Adrenal gland (tissue), 12 donors: ENCODE data around the gene ZRANB3. TPM values are rescaled to one million over a fixed set of nuclear protein-coding genes. Genes with fewer than 3 reads are reported as not detected.

Experiments used
- DNase-seq, 7 donors: peaks; one replicate each; pipeline ENCODE4 v3.0.0-alpha.2; 2019 to 2020
- H3K27ac ChIP-seq, 5 donors: fragments of 200-600 bp; sonication (generic) in 4 of 5; 1 replicate in 3 of 5; 2 replicates in 2 of 5; pipeline versions ENCODE4 v1.5.1 to v1.8.0; 2016 to 2020; ENCODE audit warnings: mild to moderate bottlenecking in 1 of 5
- H3K27me3 ChIP-seq: fragments of 200-600 bp; 2 replicates; pipeline ENCODE4 v1.8.0; 2021
- H3K36me3 ChIP-seq, 2 donors: fragments of 200-600 bp; replicated peaks in 1 of 2; 1 replicate in 1 of 2; 2 replicates in 1 of 2; pipeline versions ENCODE4 v1.5.1 to v1.8.0; 2018 to 2022
- H3K4me1 ChIP-seq, 2 donors: fragments of 200-600 bp; replicated peaks in 1 of 2; 1 replicate in 1 of 2; 2 replicates in 1 of 2; pipeline versions ENCODE4 v1.5.1 to v1.8.0; 2018 to 2021
- H3K4me3 ChIP-seq, 4 donors: fragments of 200-600 bp; sonication (generic) in 3 of 4; one replicate each; pipeline ENCODE4 v1.5.1; 2016 to 2018
- H3K9me3 ChIP-seq, 3 donors: fragments of 200-600 bp; sonication (generic) in 1 of 3; replicated peaks in 1 of 3; 1 replicate in 2 of 3; 2 replicates in 1 of 3; pipeline versions ENCODE4 v1.5.1 to v1.8.0; 2016 to 2021
- POLR2A ChIP-seq, 2 donors: fragments of 450-650 bp; IDR thresholded peaks; one replicate each; pipeline ENCODE4 v1.6.1; 2017; ENCODE audit warnings: antibody characterized with exemption in 2 of 2, mild to moderate bottlenecking in 2 of 2, moderate library complexity in 1 of 2
- whole genome bisulfite sequencing, 4 donors: extraction: QIAGEN DNeasy Blood & Tissue Kit in 2 of 4; methylation state at CpG; one replicate each; pipeline versions ENCODE4 v1.1.5 to v1.1.7; 2013 to 2017; 5-methylcytosine and 5-hydroxymethylcytosine counted together
- intact Hi-C, 2 donors: fragments of 100-400 bp; cut with DNase I; formaldehyde crosslinking; loops; one replicate each; pipeline versions ENCODE4 v1.14.1 to v1.15.0; 2022 to 2023
- polyA plus RNA-seq, 3 donors: library from polyadenylated mRNA; stranded (reverse); fragments of 200-250 nt in 2 of 3; fragments of 350-450 nt in 1 of 3; fragmentation: Illumina TruSeq in 1 of 3; extraction: RNeasy Lipid Tissue Mini Kit (QIAGEN cat#74804) in 1 of 3; gene quantifications; one replicate each; pipeline ENCODE4 v1.2.3, GENCODE V29; 2013 to 2014
- total RNA-seq, 9 donors: library from RNA; depleted of rRNA in 4 of 9; stranded (reverse); fragments of >200 nt in 4 of 9; fragments of 120-200 nt in 1 of 9; fragmentation: NEBNext Ultra II Directional in 1 of 9; extraction: Animal tissue kit (Norgen Biotek cat#: 25700) in 1 of 9; gene quantifications; one replicate each; pipeline versions ENCODE4 v1.1.0 to v1.2.4, GENCODE V29; 2013 to 2023
- TF ChIP-seq, protein P1 (sequence below), 6 experiments: fragments of 450-650 bp in 4 of 6; fragments of 200-600 bp in 2 of 6; sonication (generic) in 1 of 6; IDR thresholded peaks; 1 replicate in 5 of 6; 2 replicates in 1 of 6; pipeline versions ENCODE4 v1.5.1 to v1.8.0; 2016 to 2021; ENCODE audit warnings: antibody characterized with exemption in 6 of 6, mild to moderate bottlenecking in 2 of 6, moderate library complexity in 1 of 6
- donor health status: healthy with polysubstance abuse.
- donor health status: Bipolar disorder and iron deficiency.
- donor health status: DM: yes; HTN: yes; CAD: no.
- donor health status: DM: no; HTN: no; CAD: no.
- donor health status: DM: no; HTN: no; CAD: no.
- donor health status: DM: yes; HTN: yes; CAD: no.

ZRANB3 gene
- total and polyA plus RNA-seq, 12 donors: 1.0 to 16.8 (median 9.0) TPM

- no peaks in the 10 kb centered on the region for H3K36me3 ChIP-seq
- H3K4me1 ChIP-seq: no peaks in the 10 kb centered on the region
- 87 to 96% (median 91%) methylated on average over 3 of the region's 3 CpGs for WGBS, 4 donors
- TF ChIP-seq, protein P1, sequence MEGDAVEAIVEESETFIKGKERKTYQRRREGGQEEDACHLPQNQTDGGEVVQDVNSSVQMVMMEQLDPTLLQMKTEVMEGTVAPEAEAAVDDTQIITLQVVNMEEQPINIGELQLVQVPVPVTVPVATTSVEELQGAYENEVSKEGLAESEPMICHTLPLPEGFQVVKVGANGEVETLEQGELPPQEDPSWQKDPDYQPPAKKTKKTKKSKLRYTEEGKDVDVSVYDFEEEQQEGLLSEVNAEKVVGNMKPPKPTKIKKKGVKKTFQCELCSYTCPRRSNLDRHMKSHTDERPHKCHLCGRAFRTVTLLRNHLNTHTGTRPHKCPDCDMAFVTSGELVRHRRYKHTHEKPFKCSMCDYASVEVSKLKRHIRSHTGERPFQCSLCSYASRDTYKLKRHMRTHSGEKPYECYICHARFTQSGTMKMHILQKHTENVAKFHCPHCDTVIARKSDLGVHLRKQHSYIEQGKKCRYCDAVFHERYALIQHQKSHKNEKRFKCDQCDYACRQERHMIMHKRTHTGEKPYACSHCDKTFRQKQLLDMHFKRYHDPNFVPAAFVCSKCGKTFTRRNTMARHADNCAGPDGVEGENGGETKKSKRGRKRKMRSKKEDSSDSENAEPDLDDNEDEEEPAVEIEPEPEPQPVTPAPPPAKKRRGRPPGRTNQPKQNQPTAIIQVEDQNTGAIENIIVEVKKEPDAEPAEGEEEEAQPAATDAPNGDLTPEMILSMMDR (IDR thresholded peaks at IDR 0.05): no peak
- no peak for TF ChIP-seq POLR2A (IDR thresholded peaks at IDR 0.05)
- no peak overlapping the region for H3K4me3 ChIP-seq
- no peak overlapping the region for H3K27ac ChIP-seq
- no peaks in the 10 kb centered on the region for H3K9me3 ChIP-seq
- H3K27me3 ChIP-seq: no peaks in the 10 kb centered on the region
- DNase-seq: no peak
- intact Hi-C loops: no loop called here
Observed at GRCh38 chr2:135198481-135198880, 332.5 kb downstream of the ZRANB3 start.

GRCh38 chr2:135190799-135191198 is 340.2 kb downstream of the ZRANB3 start:
- no peaks in the 10 kb centered on the region for H3K4me1 ChIP-seq
- no peak overlapping the region for H3K27ac ChIP-seq
- no peak overlapping the region for H3K4me3 ChIP-seq
- intact Hi-C loops: no loop called here
- no peaks in the 10 kb centered on the region for H3K27me3 ChIP-seq
- H3K36me3 ChIP-seq: no peaks in the 10 kb centered on the region
- no peak for TF ChIP-seq POLR2A (IDR thresholded peaks at IDR 0.05)
- TF ChIP-seq, protein P1 (IDR thresholded peaks at IDR 0.05): no peak
- DNase-seq: no peak
- peaks cover 0 to 4% (median 0%) of the 10 kb centered on the region in 3 donors for H3K9me3 ChIP-seq

- DNase-seq: no peak
- no peaks in the 10 kb centered on the region for H3K27me3 ChIP-seq
- H3K9me3 ChIP-seq: peaks cover 0 to 4% (median 0%) of the 10 kb centered on the region in 3 donors
- intact Hi-C loops: no loop called here
- no peak overlapping the region for H3K4me3 ChIP-seq
- no peak for TF ChIP-seq POLR2A (IDR thresholded peaks at IDR 0.05)
- TF ChIP-seq, protein P1 (IDR thresholded peaks at IDR 0.05): no peak
- H3K27ac ChIP-seq: no peak overlapping the region
- no peaks in the 10 kb centered on the region for H3K36me3 ChIP-seq
- no peaks in the 10 kb centered on the region for H3K4me1 ChIP-seq
- WGBS, 4 donors: 97 to 100% (median 100%) methylated on average over 1 of the region's 1 CpG
Observed at GRCh38 chr2:135189148-135189547, 341.9 kb downstream of the ZRANB3 start.

DNA sequence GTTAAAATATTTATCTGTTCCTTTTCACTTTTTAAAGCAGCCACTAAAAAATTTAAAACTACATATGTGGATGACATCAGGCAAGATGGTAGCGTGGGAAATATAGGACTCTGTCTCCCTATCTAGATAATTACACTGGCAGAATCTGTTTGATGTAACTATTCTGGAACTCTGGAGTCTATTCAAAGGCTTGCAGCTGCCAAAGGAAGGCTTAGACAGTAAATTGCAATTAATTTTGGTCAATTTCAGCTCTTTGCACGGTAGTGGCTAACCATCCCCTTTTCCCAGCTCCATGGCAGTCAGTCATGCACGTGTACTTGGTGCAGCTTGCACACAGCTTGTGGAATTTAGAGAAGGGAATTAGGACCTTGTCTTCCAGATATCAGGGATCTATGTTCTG is 343.7 kb downstream of the ZRANB3 start:
- no peak for DNase-seq
- WGBS, 4 donors: 86 to 93% (median 90%) methylated on average over 3 of the region's 3 CpGs
- intact Hi-C loops: no loop called here
- Histone ChIP-seq H3K4me1 (no peaks in the 10 kb centered on the region), H3K9me3 (peaks cover 0 to 4% (median 0%) of the 10 kb centered on the region in 3 donors), H3K36me3 (no peaks in the 10 kb centered on the region), H3K4me3 (no peak overlapping the region), H3K27me3 (no peaks in the 10 kb centered on the region), H3K27ac (no peak overlapping the region)
- TF ChIP-seq, protein P1 (IDR thresholded peaks at IDR 0.05): no peak
- TF ChIP-seq POLR2A (IDR thresholded peaks at IDR 0.05): no peak
